ENCODE results near the gene ACRBP.
A peak's percentile ranks its signal among the peaks of the same experiment; 100 is the strongest.

Gene ACRBP

GRCh38 chr12:6647083-6647604 lies at the start of gene ACRBP:
Gene ACRBP (minus strand): TSS chr12:6647432. CDS start chr12:6647366, 66 bp downstream.
- DNase-seq (ENCODE audit: low read depth in 3 of 3): no peak

GRCh38 chr12:6695313-6696045 lies 48.2 kb upstream of the ACRBP start:
- no peak for DNase-seq (ENCODE audit: low read depth in 3 of 3)

- no peak for DNase-seq (ENCODE audit: low read depth in 3 of 3)
These were observed 47.5 kb upstream of the ACRBP start for GRCh38 chr12:6694701-6695100.

GRCh38 chr12:6693832-6694355 lies 46.7 kb upstream of the ACRBP start:
- DNase-seq (ENCODE audit: low read depth in 3 of 3): no peak

- no peak for DNase-seq (ENCODE audit: low read depth in 3 of 3)
These were observed 45.7 kb upstream of the ACRBP start for GRCh38 chr12:6692888-6693287.

GRCh38 chr12:6691473-6691872 lies 44.2 kb upstream of the ACRBP start:
- no peak for DNase-seq (ENCODE audit: low read depth in 3 of 3)

GRCh38 chr12:6688999-6689882 lies 42.0 kb upstream of the ACRBP start, which contains the start of gene ZNF384:
Gene ZNF384 (minus strand): TSS chr12:6689375. CDS start chr12:6679520, 9,855 bp downstream.
- peak; percentile 79 to 91 (median 90) for DNase-seq (ENCODE audit: low read depth in 3 of 3)

- DNase-seq (ENCODE audit: low read depth in 3 of 3): peak in 1 of 3 experiments; percentile 13
These were observed 41.3 kb upstream of the ACRBP start for GRCh38 chr12:6688543-6688998.

- no peak for DNase-seq (ENCODE audit: low read depth in 3 of 3)
These were observed 38.6 kb upstream of the ACRBP start for GRCh38 chr12:6685814-6686213.

GRCh38 chr12:6684609-6685008 lies 37.4 kb upstream of the ACRBP start:
- DNase-seq (ENCODE audit: low read depth in 3 of 3): no peak

DNA sequence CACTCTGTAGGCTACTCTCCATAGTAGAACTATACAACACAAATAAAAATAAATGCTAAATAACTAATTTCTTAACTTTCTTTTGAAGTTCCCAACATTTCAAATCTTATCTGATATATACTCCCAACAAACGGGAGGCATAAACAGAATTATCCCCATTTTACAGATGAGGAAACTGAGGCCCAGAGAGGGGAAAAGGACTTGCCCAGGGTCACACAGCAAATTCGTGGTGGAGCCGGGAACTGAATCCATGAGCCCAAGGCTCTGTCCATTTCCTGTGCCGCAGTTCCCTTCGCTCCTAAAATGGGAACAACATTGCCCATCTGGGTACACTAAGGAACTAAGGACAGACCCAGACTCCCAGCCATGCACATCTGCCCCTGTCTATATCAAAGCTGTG lies 29.7 kb upstream of the ACRBP start:
- no peak for DNase-seq (ENCODE audit: low read depth in 3 of 3)

GRCh38 chr12:6672143-6672542 lies 24.9 kb upstream of the ACRBP start:
- no peak for DNase-seq (ENCODE audit: low read depth in 3 of 3)

DNA sequence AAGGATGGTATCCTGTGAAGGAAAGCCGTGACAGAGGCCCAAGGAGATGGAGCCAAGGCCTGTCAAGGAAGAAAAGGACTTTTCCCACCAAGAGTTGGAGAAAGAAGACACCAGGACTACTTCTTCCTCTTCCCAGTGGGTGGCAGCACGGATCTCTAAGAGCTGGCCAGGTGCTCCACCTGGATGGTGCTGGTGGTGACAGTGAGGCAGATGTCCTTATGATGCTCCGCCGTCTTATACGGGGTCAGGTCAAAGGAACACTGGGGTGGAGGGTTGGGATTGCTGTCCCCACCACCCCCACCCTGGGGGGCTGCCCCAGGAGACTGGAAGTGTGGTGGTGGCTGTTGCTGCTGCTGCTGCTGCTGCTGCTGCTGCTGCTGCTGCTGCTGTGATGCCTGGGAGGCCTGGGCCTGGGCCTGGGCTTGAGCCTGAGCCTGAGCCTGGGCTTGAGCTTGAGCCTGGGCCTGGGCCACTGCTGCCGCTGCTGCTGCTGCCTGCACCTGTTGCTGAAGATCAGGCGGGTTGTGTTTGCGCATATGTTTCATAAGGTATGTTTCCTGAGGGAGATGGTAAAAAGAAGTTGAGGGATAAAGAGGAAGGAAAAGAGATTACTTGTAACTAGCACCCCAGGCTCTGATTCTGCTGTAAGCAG lies 20.5 kb upstream of the ACRBP start:
- DNase-seq (ENCODE audit: low read depth in 3 of 3): no peak

- DNase-seq (ENCODE audit: low read depth in 3 of 3): no peak
These were observed 19.0 kb upstream of the ACRBP start for GRCh38 chr12:6666211-6666610.

GRCh38 chr12:6664902-6665301 lies 17.7 kb upstream of the ACRBP start:
- DNase-seq (ENCODE audit: low read depth in 3 of 3): no peak

- peak; percentile 69 to 93 (median 90) for DNase-seq (ENCODE audit: low read depth in 3 of 3)
These were observed 15.9 kb upstream of the ACRBP start, which contains the start of gene ING4 for GRCh38 chr12:6662906-6663742. Gene ING4 (minus strand): TSS chr12:6663119. CDS start chr12:6663101, 18 bp downstream.

DNA sequence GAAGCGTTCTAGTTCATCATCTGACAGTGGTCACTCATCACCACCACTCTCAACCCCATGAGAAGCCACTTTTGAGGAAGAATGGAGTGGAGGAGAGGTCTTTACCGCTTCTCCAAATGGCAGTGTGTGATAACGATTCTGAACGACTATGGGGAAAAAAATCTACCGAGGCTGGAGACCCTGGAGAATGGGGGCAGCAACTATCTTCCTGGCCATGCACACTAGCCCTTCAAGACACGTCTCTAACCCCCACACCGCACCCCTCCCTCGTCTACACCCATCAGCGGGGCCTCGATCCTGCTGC lies 15.3 kb upstream of the ACRBP start:
- no peak for DNase-seq (ENCODE audit: low read depth in 3 of 3)

- DNase-seq (ENCODE audit: low read depth in 3 of 3): no peak
These were observed 6.8 kb upstream of the ACRBP start for GRCh38 chr12:6653987-6654386.

GRCh38 chr12:6653342-6653741 lies 6.1 kb upstream of the ACRBP start:
- no peak for DNase-seq (ENCODE audit: low read depth in 3 of 3)

- DNase-seq (ENCODE audit: low read depth in 3 of 3): no peak
These were observed 5.2 kb upstream of the ACRBP start for GRCh38 chr12:6652391-6652790.

DNA sequence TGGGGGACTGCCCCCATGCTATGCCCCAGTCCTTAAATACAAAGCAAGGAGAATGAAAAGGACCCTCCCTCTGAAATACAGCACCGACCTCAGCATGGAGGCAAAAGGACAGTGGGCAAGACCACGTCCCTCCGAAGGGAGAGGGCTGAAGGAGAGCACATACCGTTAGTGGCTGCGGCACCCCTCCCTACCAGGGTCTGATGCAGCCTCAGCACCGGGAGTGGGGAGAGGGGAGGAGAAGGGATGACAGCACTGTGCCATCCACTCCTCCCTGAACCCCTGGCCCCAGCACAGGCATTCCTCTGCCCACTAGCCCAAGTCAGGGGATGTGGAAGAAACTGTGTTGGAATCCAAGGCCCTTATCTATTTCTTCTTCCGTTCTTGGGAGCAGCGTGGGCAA lies 3.6 kb upstream of the ACRBP start:
- no peak for DNase-seq (ENCODE audit: low read depth in 3 of 3)
